Central memory CD8-positive, alpha-beta T cell (primary cell): ENCODE results near the gene GNLY.
"Not testable (repeated sequence)": the region's sequence is repeated elsewhere in the genome, so short reads cannot be mapped to it uniquely, and the experiment has no call there.

ENCODE experiments used
- ATAC-seq: fragments of 150-1000 bp; cut with Tn5 transposase; replicated peaks from 2 replicates; pipeline ENCODE4 v1.10.0; 2022; ENCODE audit warnings: mild to moderate bottlenecking, moderate FRiP score, moderate number of reproducible peaks; ENCODE audit not compliant: poor library complexity, severe bottlenecking; ENCODE audit errors: extremely low read depth
- DNase-seq, 2 donors: peaks; one replicate each; pipeline ENCODE4 v3.0.0; 2021; ENCODE audit warnings: low spot score in 2 of 2
- H3K27ac Mint-ChIP-seq: one replicate; pipeline ENCODE4 v1.8.0; 2022; ENCODE audit warnings: low read depth, mild to moderate bottlenecking, moderate library complexity, mixed read lengths
- H3K27me3 Mint-ChIP-seq: one replicate; pipeline ENCODE4 v1.8.0; 2022; ENCODE audit warnings: mixed read lengths
- H3K36me3 Mint-ChIP-seq: one replicate; pipeline ENCODE4 v1.8.0; 2022; ENCODE audit warnings: mild to moderate bottlenecking, moderate library complexity, mixed read lengths; ENCODE audit not compliant: insufficient read depth
- H3K4me1 Mint-ChIP-seq: one replicate; pipeline ENCODE4 v1.8.0; 2022; ENCODE audit warnings: mixed read lengths
- H3K4me3 Mint-ChIP-seq: one replicate; pipeline ENCODE4 v1.8.0; 2022; ENCODE audit warnings: mild to moderate bottlenecking, moderate library complexity, mixed read lengths
- H3K9me3 Mint-ChIP-seq: one replicate; pipeline ENCODE4 v1.8.0; 2022; ENCODE audit warnings: mixed read lengths

Gene GNLY

DNA sequence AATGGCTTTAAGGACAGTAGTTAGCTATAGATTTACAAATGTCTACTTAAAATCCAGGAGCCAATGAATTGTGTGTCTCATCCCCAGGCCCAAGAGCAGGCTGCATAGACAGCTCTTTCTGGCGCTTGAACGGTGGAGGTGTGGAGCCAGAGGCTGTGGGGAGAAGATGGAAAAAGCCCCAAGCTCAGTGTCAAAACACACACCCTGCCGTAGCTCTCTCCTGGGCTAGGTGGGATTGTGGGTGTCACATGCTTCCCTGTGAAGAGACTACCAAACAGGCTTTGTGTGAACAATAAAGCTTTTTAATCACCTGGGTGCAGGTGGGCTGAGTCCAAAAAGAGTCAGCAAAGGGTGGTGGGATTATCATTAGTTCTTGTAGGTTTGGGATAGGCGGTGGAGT, 36.8 kb upstream of the GNLY start:
- peaks cover 11% of the 10 kb centered on the region for H3K36me3 Mint-ChIP-seq
- not testable (repeated sequence) for H3K9me3 Mint-ChIP-seq, DNase-seq, H3K27ac Mint-ChIP-seq, H3K27me3 Mint-ChIP-seq, H3K4me3 Mint-ChIP-seq, ATAC-seq, H3K4me1 Mint-ChIP-seq

DNA sequence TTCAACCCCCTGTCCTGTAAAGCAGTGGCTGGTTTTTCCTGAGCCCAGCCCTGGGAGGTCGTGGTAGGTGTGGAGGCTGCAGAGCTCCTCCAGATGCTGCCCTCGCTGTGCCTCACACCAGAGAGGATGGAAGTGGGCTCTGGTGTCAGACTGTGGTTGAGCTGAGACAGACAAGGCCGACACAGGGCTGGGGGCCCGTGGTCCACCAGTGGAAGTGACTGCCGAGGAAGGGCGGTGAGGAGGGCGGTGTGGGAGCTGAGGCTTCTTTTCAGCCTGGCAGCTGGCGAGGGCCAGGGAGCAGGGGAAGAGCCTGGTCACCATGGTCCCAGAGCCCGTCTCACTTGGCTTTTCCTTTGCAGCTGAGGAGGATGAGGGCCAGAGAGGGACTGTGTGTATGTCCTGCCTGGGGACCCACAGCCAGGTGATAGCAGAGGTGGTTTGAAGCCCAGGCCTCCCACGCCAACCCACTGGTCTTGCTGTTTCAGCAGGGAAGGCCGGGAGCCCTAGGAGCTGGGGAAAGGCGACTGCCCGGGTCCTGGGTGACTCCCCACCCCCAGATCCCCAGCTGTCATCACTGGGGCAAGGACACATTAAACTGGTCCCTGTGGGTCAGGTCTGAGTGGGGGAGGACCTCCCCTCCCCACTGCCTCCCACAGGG, 34.7 kb upstream of the GNLY start:
- Mint-ChIP-seq H3K4me3 (no peak overlapping the region), H3K27ac (no peak overlapping the region), H3K27me3 (no peaks in the 10 kb centered on the region), H3K9me3 (no peaks in the 10 kb centered on the region), H3K36me3 (peaks cover 6% of the 10 kb centered on the region), H3K4me1 (no peaks in the 10 kb centered on the region)
- DNase-seq: no peak
- ATAC-seq: peak; percentile 32

DNA sequence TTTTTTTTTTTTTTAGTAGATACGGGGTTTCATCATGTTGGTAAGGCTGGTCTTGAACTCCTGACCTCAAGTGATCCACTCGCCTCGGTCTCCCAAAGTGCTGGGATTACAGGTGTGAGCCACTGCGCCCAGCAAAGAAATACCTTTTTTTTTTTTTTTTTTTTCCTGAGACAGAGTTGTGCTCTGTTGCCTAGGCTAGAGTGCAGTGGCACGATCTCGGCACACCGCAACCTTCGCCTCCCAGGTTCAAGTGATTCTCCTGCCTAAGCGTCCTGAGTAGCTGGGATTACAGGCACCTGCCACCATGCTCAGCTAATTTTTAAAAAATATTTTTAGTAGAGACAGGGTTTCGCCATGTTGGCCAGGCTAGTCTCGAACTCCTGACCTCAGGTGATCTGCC, 33.9 kb upstream of the GNLY start:
- not testable (repeated sequence) for H3K36me3 Mint-ChIP-seq, H3K4me1 Mint-ChIP-seq

DNA sequence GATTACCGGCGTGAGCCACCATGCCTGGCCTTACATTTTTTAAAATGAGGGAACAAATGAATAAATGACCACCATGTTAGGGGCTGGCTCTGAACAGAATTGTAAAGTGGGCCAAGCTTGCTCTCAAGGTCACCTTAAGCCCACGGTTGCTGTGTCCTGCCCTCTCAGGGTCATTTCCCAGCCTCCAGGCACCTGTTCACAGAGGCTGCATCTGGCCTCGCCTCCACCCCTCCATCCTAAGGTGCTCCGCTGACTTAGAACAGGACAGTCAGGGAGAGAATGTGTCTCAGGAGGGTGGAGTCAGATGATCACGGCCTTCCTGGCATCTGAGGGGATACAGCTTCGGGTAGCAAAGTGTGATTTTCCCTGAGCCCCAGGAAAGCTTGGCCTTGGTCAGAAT, 33.4 kb upstream of the GNLY start:
- no peak overlapping the region for H3K27ac Mint-ChIP-seq
- ATAC-seq: no peak
- H3K4me1 Mint-ChIP-seq: no peaks in the 10 kb centered on the region
- no peak for DNase-seq
- no peak overlapping the region for H3K4me3 Mint-ChIP-seq
- H3K36me3 Mint-ChIP-seq: peaks cover 4% of the 10 kb centered on the region
- no peaks in the 10 kb centered on the region for H3K9me3 Mint-ChIP-seq
- no peaks in the 10 kb centered on the region for H3K27me3 Mint-ChIP-seq

More for the DNA sequence above, 33.9 kb upstream of the GNLY start:
- not testable (repeated sequence) for ATAC-seq, H3K27ac Mint-ChIP-seq, DNase-seq, H3K9me3 Mint-ChIP-seq, H3K27me3 Mint-ChIP-seq, H3K4me3 Mint-ChIP-seq

DNA sequence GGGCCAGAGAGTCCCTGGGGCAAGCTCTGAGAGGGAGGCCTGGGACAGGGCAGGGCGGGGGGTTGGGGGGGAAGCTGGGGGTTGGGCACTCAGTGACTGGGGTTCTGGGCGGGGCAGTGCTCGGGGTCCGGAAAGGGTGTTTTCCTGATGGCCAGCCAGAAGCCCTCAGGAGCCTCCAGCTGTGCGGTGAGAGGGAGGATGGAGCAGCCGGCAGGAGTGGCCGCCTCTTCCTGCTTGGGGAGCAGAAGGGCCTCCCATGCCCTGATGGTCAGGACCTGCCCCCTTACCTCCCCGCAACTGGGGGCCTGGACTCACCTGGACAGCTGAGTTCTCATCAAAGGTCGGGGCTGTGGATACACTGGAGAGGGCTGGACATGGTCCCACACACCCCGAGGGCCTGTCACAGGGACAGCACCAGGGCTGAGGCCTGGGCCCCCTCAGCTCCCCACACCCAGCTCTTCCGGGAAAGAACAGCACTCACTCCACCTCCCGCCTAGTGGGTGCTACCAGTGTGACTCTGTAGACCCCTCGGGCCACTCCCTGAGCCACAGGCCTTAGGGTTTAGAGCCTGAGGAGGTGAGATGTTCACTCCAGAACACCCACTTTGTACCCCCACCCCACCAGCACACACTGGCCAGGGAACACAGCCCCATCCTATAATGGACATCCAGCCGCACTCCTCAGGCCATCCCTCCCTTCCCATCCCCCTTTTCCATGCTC, 32.9 kb upstream of the GNLY start:
- ATAC-seq (no peak), DNase-seq (no peak)
- peaks cover 2% of the 10 kb centered on the region for H3K36me3 Mint-ChIP-seq
- no peaks in the 10 kb centered on the region for H3K27me3 Mint-ChIP-seq
- no peak overlapping the region for H3K27ac Mint-ChIP-seq
- H3K4me1 Mint-ChIP-seq: no peaks in the 10 kb centered on the region
- H3K9me3 Mint-ChIP-seq: no peaks in the 10 kb centered on the region
- no peak overlapping the region for H3K4me3 Mint-ChIP-seq

DNA sequence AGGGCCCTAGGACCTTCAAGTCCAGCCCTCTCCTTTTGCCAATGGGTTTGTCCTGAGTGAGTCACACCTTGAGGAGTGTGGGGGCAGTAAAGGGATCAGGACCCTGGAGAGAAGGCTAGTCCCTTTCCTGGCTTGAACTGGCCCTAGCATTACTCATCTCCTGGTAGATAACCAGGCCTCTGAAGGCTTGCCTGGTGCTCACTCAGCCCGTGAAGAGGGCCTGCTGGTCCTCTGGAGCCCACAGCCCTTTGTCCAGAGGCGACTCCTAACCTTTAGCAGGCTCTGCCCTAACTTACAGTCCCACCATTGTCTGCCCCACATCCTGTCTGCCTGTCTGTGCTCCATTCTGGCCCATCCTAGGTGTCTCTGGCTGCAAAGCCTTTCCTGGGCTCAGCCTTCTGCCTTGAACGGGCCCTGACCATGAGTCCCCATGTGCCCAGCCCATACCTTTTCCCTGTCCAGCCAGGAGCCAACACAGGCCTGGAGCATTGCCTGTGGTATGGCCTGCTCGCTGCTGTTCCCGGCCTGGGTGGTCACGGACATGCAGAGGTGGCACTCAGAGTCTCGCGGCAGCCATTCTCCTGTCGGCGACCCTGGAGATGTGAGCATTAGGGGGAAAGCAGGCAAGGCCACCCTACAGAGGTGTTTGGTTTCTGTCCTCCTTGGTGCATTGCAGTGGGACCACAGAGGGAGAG, 31.1 kb upstream of the GNLY start:
- no peak overlapping the region for H3K4me3 Mint-ChIP-seq
- H3K4me1 Mint-ChIP-seq: no peaks in the 10 kb centered on the region
- H3K36me3 Mint-ChIP-seq: peaks cover 2% of the 10 kb centered on the region
- H3K27ac Mint-ChIP-seq: no peak overlapping the region
- H3K9me3 Mint-ChIP-seq: no peaks in the 10 kb centered on the region
- ATAC-seq (no peak), DNase-seq (no peak)
- no peaks in the 10 kb centered on the region for H3K27me3 Mint-ChIP-seq

DNA sequence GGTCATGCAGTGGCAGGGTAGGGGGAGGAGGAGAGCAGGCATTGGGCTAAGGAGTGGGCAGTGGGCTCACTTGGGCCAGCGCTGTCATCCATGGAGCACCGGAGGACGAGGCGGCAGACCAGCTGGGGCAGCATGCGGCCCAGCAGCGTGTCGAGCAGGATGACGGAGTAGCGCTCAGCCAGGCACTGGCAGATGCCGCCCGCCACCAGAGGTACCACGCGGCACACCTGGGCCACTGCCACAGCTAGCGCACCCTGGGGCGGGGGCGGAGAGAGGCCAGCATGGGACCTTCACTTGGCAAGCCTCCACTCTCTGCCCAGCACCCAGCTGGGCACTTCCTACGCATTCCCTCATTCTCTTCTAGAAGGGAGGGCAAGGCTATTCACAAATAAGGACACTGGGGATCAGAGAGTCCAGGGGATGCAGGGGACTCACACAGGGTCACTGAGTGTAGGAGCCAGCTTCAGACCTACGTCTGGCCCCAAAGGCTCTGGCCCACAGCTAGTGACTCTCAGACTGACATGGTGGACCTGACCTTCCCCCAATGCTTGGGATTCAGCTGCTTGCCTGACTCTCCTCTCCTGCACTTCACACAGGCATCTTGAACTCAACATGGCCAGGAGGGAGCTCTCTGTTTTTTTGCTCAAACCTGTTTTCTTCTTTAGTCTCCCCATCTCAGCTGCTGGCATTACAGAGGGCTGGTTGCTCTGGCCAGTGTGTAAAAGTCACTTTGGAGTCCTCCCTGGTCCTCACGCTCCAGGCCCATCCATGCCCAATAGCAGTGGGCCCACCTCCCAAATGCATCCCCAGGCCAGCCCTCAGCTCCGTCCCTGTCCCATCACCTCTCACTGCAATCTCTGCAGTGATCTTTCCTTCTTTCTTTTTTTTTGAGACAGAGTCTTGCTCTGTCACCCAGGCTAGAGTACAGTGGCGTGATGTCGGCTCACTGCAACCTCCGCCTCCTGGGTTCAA, 30.3 kb upstream of the GNLY start:
- Mint-ChIP-seq H3K4me3 (no peak overlapping the region), H3K27me3 (no peaks in the 10 kb centered on the region), H3K36me3 (peaks cover 2% of the 10 kb centered on the region), H3K4me1 (no peaks in the 10 kb centered on the region), H3K9me3 (no peaks in the 10 kb centered on the region), H3K27ac (no peak overlapping the region)
- DNase-seq (no peak), ATAC-seq (no peak)

DNA sequence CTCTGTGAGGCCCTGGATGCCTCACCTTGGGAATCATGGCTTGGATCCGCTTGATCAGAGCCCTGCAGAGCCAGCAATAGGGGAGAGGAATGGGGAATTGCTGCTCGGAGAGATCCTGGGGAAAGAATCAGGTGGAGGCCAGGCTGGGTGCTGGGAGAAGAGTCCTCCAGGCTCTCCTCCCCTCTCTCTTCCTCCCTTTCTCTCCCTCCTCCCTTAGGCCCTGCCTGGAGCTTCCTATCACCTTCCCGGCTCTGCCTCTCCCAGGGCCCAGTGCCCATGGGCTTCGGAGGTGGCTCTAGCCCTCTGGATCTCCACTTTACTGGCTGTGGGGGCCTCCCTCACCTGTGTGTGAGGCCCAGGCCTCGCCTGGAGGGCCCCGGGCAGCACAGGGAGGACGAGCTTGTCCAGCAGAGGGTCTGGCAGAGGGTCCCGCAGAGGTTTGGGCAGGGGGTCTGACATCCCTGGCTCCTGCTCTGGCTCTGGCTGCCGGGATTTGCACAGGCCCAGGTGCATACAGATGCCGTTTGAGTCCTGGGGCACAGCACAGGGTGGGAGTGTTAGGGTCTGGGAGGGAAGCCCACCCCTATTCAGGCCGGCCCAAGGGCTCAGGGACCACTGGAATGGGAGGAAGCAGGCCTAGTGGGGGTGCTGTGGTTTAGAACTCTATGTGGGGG, 28.8 kb upstream of the GNLY start:
- no peaks in the 10 kb centered on the region for H3K27me3 Mint-ChIP-seq
- H3K36me3 Mint-ChIP-seq: peaks cover 2% of the 10 kb centered on the region
- no peak overlapping the region for H3K27ac Mint-ChIP-seq
- DNase-seq (no peak), ATAC-seq (no peak)
- H3K4me1 Mint-ChIP-seq: no peaks in the 10 kb centered on the region
- no peaks in the 10 kb centered on the region for H3K9me3 Mint-ChIP-seq
- no peak overlapping the region for H3K4me3 Mint-ChIP-seq

DNA sequence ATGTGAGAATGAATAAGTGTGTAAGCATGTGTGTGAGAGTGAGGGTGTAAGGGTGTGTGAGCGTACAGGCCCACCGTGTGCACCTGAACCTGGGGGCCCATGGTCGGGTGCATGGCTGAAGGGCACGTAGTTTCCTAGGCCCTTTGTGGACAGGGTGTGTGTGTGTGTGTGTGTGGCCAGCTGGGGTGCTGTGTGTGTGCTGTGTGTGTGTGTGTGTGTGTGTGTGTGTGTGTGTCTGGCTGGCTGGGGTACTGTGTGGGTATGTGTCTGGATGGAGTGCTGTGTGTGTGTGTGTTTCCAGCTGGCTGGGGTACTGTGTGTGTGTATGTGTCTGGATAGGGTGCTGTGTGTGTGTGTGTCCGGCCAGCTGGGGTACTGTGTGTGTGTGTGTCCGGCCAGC, 28.1 kb upstream of the GNLY start:
- no peak overlapping the region for H3K27ac Mint-ChIP-seq
- no peaks in the 10 kb centered on the region for H3K4me1 Mint-ChIP-seq
- no peaks in the 10 kb centered on the region for H3K27me3 Mint-ChIP-seq
- DNase-seq (no peak), ATAC-seq (no peak)
- no peaks in the 10 kb centered on the region for H3K9me3 Mint-ChIP-seq
- no peak overlapping the region for H3K4me3 Mint-ChIP-seq
- H3K36me3 Mint-ChIP-seq: peaks cover 2% of the 10 kb centered on the region

DNA sequence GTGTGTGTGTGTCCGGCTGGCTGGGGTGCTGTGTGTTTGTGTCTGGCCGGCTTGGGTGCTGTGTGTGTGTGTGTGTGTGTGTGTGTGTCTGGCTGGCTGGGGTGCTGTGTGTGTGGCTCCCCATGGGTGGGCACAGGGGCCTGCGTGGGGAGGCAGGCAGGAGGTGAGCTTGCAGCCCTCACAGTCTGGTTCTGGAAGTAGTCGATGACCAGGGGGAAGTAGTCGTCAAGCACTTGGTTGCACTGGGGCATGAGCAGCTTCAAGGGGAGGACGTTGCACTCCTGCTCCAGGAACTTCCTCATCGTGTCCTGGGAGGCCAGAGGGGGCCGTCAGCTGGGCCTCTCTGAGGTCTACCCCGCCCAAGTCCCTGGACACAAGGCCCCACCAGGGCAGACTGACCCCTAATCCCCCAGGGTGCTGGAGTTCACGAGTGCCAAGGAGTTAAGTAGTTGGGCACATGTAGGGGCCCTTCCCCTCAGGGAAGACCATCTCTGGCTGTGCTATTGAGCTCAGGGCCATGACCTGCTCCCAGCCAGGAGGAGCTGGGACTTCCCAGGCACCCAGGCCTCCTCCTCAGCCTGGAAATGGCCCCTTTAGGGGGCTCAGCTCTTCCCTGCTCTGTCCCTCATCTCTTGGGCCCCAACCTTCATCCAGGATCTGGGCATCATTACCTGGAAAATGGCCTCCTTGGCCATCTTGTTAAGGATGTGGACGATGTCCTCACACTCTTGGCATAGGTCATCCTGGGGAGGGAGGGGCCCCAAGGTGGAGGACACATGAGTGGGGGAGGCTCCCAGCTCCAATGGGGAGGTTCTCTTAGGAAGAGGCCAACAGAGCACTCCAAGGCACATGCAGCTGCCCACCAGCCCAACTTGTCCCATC, 27.5 kb upstream of the GNLY start:
- H3K4me3 Mint-ChIP-seq: no peak overlapping the region
- H3K27me3 Mint-ChIP-seq: no peaks in the 10 kb centered on the region
- no peaks in the 10 kb centered on the region for H3K4me1 Mint-ChIP-seq
- no peak for DNase-seq
- no peaks in the 10 kb centered on the region for H3K36me3 Mint-ChIP-seq
- ATAC-seq: no peak
- no peak overlapping the region for H3K27ac Mint-ChIP-seq
- no peaks in the 10 kb centered on the region for H3K9me3 Mint-ChIP-seq

DNA sequence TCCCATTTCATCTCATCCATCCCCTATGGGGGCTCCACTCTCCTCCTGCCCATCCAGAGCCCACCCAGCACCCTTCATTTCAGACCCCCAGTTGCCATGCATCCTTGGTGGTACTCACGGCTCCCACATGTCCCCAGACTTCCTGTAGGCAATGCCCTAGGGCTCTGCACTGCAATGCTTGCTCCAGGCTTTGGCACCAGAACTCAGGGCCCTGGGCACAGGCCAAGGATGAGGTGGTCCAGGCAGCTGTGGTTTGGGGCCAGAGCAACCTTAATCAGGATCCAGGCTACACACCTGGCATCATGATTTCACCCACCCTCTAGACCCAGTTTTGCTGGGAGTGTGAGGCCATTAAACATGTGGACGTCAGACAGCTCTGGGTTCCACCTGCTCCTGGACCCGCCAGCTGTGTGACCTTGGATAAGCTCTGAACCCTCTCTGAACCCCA, 26.6 kb upstream of the GNLY start:
- no peaks in the 10 kb centered on the region for H3K9me3 Mint-ChIP-seq
- ATAC-seq (no peak), DNase-seq (no peak)
- no peak overlapping the region for H3K4me3 Mint-ChIP-seq
- H3K36me3 Mint-ChIP-seq: no peaks in the 10 kb centered on the region
- H3K27me3 Mint-ChIP-seq: no peaks in the 10 kb centered on the region
- no peak overlapping the region for H3K27ac Mint-ChIP-seq
- no peaks in the 10 kb centered on the region for H3K4me1 Mint-ChIP-seq
